NCI-H1105 (cell line): ENCODE data around the gene ANKRD34C.

Source experiments
- DNase-seq: peaks from one replicate; lab custom pipeline; 2025; lab: John Stamatoyannopoulos, UW

The ANKRD34C gene

DNA sequence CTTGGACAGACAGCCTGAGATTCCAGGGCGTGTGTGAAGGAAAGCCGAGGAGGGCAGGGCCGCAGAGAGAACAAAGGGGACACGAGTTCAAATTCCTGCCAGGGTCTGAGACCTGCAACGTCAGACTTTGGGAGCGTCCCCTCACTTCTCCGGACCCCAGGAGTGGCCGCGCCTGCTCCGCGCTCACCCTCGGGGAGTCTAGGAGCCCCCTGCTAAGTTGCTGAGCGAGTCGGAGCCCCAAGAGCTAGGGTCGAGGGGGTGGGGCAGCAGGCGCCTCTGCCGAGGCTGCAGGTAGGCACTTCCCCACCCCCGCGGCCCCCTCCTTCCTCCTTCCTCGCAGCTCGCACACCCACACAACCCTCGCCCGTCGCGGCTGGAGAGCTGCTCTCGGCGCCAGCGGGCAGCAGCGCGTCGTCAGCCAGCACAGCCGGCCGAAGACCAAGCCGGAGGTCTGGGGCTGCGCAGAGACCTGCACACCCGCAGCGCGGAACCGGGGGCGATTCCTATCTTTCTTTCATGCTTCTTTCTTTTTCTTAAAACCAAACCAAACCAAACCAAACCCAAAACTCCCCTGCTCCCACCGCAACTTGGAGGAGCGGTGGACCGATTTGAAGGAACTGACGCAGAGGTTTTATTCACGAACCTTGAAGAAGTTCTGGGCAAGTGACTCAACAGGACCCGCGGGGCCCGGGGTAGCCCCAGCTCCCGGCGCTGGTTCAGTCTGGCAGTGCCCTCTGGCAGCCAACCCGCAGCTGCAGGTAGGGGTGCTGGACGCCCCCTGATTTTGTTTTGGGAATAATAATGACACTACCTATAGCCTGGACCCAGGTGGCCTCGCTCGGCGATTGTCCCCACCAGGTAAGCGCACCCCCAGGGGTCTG, at the start of gene ANKRD34C:
TSS of gene ANKRD34C (plus strand) at position 352 of the 881 bp plus-strand sequence. CDS start 10,563 bp downstream, outside the sequence.
- DNase-seq: peak; percentile 27

DNA sequence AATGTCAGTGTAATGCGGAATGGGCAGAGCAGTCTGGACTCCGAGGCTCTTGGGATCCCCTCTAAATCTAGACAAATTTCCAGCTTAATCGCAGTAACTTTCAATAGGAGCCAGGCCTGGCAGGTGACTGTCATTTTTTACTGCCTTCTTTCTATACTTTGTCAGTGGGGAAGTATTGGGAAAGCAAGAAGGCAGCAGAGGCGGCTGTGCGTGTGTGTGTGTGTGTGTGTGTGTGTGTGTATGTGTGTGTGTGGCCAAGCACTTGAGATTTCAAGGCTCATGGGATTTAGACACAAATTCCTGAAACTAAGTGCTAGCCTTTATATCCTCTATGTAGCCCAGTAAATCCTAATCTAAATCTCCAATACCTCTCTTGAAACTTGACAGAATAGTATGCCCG, 49.3 kb upstream of the ANKRD34C start:
- DNase-seq: no peak

DNA sequence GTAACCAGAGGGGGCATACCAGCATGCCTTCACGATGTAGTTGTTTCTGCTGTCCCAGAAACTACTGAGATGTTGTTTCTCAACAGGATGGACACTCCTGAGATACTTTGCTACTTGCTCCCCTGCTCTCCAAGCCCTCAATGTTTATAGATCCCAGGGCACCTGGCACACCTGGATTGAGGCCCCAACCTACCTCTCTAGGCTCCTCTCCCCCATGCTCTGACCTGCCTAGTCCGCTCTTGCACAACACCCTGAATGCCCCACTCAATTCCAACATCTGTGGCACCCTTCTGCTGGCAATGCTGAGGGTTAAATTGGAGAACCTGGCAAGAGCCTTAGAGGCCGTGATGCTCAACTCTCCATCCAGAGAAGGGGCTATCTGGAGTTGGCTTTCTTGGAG, 42.5 kb upstream of the ANKRD34C start:
- no peak for DNase-seq

DNA sequence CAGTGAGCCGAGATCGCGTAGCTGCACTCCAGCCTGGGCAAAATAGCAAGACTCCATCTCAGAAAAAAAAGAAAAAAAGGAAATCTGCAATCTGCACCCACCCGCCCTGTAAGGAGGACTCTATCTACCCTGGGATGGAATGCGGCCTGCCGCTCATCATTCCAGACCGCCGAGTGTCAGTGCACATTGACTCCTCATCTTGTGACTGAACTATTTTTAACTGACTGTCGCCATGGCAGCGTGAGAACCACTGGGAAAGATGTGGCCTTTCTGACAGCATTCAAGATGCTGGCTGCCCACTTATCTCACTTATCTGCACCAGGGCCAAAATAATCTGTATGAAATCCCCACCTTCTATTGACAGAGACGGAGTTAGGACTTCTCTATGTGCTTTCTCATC, 38.8 kb upstream of the ANKRD34C start:
- no peak for DNase-seq

DNA sequence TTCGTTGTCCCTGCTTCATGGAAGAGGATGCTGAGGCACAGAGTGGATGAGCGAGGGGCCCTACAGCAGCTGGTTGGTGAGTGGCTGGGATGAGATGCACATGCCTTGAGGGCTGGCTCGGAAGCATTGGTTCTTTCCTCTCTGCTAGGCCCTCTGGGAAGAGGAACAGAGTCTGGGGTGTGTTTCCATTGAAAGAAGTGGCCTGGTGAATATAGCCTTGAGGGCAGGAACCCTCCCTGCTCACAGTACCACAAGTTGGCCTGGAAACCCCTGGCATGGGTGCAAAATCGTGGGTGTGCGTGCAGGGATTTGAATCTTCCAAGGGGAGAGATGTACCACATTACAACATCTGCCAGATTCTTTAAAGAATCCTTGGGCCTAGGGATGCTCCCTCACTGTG, 37.6 kb upstream of the ANKRD34C start:
- no peak for DNase-seq

DNA sequence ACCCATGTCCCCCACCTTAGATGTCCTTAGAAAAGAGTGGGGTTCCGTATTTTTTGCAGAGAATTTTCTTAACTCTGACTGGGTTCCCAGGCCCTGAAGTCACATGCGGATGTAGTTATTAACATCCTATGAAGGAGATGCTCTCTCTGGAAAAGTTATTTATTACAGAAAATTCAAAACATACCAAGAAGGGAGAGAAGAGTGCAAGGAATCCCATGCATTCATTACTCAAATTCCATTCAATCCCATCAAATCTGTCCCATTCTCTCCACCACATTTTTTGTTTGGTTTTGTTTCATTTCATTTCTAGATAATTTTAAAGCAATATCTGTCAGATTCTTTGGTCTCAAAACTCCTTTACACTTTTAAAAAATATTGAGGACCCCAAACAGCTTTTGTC, 34.3 kb upstream of the ANKRD34C start:
- no peak for DNase-seq

DNA sequence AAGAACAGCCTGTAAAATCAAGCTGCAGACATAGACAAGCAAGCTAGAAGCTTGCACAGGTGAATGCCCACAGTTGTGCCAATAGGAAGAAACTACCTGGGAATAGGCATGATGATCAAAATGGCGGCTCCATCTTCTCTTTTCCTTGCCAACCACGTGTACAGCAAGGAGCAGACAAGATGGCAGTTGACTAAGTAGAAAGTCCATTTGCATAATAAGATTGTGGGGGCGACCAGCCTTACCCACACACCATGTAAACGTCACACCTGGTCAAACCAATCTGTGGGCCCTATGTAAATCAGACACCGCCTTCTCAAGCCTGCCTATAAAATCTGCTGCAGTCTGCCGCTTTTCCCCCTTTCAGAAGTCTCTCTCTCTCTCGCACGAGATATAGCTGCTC, 25.1 kb upstream of the ANKRD34C start:
- no peak for DNase-seq

DNA sequence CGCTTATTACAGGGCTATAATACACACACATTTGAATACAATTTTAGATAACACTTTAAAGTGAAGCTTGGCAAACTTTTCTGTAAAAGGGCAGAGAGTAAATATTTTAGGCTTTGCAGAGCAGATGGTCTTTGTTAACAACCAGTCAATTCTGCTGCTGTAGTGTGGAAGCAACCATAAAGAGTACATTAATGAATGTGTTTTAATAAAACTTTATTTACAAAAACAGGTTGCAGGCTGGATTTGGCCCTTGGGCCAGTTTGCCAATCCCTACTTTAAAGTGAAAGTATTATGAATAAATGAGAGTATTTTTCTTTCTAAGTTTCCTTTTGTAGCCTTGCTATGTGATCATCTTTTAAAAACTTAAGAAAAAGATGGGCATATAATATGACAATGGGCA, 20.7 kb upstream of the ANKRD34C start:
- DNase-seq: no peak

DNA sequence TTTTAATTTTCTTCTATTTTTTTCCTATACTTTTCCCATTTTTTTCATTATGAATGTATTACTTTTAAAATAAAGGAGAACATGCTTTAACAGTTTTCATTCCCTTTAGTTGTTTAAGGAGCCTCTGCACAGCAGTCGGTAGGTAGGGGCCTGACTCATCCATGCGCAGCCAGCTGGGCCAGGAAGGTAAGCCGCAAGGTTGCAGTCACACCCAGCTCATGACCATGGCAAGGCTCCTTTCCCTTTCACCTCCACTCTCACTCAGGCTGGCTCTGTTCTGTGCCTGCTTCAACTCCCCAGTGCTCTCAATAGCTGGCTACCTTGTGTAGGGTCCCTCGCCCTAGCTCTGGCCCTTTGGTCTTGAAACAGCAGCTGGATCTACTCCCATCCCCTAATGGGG, 17.4 kb upstream of the ANKRD34C start:
- DNase-seq: no peak

DNA sequence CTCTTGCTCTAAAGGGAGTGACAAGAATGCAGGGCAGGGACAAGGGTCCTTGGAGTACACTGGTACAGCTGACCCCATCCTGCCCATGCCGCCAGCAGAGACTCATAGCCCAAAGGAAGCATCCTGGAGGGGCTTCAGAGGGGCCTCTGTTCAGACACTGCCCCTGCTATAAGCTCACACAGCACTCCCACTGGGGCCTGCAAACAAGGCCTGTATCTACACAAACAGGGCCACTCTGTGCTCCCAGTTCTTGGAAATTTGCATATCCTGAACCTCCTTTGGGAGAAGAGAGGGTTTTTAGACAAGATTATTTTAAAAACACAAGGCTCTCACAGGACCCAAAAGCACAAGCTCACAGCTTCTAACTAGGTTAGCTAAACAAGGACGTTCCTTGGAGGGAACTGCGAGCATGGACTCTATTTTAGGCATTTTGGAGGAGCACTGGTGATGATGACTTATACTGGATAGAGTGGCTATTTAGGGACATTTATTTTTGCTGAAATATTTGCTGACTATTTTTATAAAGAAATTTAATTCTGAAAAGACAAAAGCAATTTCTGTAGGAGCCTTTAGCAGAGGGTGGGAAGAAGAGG, 16.4 kb upstream of the ANKRD34C start:
- DNase-seq: no peak

DNA sequence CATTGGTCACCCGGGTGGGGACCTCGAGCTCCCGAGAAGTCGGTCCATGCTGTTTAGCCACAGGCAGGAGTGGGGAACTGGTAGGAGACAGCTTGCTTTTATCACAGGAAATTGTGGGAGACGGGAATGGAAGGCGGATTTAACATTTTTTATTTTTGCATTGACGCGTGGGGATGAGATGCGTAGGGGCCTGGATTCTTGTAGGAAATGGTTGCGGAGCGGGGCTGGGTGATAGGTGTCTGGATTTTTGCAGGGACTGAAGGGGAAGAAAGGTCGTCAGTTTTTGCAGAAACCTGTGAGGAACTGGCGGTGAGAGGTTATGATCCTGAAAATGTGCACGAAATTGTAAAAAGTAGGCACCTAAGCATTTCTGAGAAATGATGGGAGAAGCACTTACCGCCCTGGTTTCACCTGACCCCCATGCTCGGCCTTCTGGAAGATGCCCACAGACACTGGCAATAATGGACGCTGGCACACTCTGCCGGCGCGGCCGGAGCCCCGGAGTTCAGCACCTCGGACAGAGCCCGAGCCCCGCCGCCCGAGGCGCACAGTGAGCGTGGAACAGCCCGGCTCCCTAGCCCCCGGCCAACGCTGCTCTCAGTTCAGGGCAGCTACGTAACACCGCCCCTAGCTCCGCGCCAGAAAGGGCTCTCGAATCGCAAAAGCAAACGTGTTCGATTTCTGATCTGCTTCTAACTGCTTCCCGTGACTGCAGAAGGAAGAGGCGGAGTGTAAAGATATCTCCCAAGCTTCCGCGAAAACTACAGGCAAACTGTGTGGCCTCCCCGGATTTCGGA, 928 bp downstream of the ANKRD34C start:
- DNase-seq: no peak

DNA sequence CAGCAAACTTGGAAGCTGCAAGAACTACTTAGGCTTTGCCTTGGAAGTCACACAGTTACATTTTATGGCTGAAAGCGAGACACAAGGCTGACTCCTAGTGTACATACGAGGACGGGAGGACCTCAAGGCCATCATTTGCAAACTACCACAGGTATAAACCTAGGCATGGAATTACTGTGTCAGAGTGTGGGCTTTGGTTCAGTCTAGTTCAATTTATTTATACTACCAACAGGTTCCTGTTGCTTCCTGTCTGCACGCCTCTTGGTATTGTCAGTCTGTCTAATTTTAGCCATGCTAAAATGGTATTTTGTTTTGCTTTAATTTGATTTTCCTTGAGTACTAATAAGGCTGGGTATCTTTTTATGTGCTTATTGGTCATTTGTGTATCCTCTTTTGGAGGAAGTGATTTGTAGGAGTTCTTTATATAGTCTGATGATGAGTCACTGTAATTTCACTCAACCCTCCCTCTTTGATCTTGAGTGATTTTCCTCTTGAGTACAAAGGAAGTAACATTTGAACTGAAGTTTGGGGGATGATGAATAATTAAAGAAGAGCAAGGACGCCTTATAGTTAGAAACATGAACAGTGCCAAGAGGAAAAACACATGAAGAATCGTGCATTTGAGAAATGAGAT, 8.2 kb downstream of the ANKRD34C start:
- DNase-seq: no peak

DNA sequence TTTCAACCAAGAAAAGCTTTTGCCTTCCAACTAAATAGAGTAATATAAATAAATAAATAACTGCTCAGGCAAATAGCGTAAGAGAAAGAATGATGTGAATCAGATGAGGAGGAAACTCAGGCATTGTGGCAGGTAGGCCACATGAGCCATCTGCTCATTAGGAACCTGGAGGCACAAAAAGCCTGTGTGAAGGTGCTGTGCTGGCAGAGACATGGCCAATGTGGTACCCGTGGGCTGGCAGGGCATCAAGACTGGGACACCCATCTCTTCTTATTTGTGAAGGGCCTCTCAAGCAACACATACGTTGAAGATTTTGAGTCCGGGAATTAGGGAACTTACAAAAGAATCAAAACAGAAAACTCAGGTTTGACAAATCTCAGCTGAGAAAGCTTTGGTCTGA, 9.5 kb downstream of the ANKRD34C start:
- DNase-seq: no peak

DNA sequence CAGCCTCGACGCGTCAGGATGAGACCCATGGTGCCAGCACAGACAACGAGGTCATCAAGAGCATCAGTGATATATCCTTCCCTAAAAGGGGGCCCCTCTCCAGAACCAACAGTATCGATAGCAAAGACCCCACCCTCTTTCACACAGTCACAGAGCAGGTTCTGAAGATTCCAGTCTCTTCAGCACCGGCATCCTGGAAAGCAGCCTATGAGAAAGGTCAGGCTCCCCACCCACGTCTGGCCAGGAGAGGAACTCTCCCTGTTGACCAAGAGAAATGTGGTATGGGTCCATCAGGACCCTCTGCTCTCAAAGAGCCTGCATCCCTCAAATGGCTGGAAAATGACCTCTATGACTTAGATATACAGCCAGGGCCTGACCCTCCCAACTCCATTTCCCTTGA, 11.6 kb downstream of the ANKRD34C start:
- DNase-seq: no peak

DNA sequence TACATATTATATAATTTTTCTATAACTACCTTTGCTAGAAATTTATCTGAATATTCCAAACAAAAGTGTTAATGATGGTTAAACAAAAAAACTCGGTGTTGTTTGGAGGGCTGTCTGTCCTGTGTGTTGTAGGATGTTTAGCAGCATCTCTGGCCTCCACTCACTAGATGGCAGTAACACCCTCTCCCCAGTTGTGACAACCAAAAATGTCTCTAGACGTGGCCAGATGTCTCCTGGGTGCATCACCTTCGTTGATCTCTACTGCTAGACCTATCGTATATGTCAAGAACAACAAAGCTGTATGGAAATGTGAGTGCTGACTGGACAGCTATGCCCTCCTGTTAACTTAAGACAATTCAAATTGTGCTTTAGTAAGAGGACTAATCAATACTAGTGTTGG, 14.1 kb downstream of the ANKRD34C start:
- DNase-seq: no peak

DNA sequence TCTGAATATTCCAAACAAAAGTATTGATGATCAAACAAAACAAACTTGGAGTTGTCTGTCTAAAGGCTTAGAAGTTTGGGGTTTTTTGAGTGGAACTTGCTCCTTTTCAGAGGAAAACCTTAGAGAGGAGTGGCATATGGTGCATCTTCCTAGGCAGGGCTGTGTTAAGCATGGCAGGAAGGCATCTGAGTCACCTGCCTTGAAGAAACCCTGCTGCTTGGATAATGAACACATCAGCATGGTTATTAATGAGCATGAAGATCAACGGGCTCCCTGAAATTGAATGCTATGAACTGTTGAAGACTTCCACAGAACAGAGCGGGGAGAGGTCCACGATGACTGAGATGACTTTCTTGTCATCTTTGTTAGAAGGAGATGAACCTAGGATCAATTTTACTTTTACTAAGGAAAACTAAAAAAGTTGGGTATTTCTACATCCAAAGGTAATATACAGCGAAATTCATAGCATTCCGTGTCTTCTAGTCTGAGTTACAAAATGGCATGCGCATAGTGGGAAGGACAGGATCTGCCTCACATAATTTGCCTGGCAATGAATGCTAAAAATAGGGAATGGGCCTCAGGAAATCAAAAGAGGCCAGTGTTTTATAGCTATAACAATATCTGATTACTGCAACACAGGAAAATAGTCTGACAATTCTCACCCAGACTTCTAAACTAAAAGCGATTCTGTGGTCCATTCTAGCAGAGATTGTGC, 16.8 kb downstream of the ANKRD34C start:
- DNase-seq: no peak

DNA sequence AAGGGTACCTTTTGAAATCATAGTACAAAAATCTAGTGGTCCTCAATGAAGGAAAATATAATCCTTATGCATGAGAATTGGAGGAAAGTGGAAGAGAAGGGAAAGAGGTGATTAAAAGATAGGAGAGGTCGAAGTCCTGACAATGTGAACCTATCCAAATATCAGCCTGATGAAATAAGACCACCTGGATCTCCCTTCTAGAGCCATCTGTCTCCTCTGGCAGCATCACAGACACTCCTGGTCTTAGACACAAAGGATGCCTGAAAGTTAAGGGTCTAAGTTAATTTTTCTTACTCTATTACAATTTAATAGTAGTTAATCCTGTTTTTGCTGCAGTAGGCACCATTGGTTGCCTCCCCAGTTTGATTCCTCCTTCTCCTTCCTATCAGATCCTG, 17.3 kb downstream of the ANKRD34C start:
- no peak for DNase-seq

DNA sequence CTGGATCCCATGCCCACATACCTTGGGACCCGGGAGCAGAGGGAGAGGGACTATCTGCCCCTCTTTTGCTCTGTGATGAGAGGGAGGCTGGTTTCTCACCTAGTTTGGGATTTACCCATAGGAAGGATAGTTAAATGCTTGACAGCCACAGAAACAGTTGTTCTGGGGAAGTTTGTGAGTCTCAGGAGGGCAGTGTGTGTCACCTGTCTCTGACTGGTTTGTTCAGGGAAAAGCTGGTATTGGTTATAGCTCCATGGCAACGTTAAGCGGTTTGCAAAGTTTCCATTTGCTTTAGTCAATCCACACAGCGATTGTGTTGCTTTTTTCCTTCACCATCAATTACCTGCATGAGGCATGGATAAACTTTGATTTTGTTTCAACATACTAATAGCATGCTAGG, 24.7 kb downstream of the ANKRD34C start:
- no peak for DNase-seq

DNA sequence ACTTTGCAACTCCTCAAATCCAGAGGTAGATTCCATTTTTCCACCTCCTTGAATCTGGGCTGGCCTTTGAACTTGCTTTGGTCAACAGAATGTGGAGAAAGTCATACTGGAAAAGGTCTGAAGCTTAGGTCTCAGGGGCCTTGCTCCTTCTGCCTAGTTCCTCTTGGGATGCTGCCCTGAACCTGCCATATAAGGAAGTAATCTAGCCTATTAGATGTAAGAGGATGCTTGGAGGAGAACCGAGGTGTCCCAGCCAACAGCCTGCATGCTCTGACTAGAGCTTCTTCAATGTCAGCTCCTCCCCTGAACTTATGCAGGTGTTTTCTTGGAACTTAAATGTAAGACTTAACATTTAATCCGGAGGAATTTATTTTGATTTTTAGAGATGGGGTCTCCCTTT, 26.4 kb downstream of the ANKRD34C start:
- no peak for DNase-seq

DNA sequence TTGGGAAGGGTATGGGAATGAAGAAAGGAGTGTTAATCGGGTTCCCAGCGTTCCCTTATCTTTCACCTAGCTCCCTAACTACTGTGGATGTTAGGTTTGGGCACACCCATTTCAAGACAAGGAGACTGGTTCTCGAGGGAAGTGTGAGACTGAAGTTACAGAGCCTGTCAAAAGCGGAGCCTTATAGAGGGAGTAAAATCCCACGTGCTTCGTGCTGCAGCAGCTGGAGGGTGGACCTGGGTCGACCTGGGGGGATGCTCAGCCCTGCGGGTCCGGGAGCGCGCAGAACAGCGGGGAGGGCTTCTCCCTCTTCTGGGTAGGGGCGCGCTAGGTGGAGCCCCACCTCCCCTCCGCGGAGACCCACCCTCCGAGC, 28.1 kb downstream of the ANKRD34C start:
- peak; percentile 30 for DNase-seq

DNA sequence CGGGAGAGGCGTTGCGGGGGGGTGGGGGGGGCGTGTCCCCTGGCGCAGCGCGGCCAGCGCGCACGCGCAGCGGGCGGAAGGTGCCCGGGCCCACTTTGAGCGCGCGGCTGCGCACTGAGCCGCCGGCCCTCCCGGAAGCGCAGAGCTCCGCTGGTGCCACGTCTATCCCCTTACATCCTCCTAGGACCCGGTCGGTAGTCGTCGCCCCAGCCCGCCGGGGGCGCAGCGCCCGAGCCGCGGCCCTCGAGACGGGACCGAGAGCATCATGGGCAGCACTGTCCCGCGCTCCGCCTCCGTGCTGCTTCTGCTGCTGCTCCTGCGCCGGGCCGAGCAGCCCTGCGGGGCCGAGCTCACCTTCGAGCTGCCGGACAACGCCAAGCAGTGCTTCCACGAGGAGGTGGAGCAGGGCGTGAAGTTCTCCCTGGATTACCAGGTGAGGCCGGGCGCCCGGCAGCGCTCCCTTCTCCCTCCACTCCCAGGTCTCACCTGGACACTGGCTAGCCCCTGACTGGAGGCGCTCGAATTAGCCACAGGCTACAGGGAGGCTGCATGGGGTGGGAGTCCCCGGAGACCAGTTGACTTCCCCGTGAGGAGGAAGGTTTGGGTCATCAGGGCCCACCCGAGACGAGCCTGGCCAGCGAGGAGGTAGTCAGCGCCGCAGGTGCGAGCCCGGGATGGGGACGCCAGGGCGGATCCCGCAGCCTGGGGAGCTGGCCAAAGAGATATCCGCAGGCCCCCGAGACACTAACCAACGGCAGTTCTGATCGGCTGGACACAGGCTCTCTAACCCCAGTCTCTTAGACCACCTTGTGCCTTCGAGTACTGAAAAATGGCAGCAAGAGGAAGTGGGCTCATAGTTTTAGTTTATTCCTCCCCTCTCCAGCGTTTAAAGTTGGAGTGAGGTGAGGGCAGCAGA, 28.7 kb downstream of the ANKRD34C start, which contains the start of gene TMED3:
TSS of gene TMED3 (plus strand) at position 128 of the 916 bp plus-strand sequence. CDS start at position 266, 138 bp downstream.
- DNase-seq: peak; percentile 57
